ENCODE data around the gene PTPRO. TPM values are rescaled to one million over a fixed set of nuclear protein-coding genes. Genes with fewer than 3 reads are reported as not detected.

The PTPRO gene
- total RNA-seq, 4 donors from 2014 or later: 0.10 to 1.1 (median 0.32) TPM

DNA sequence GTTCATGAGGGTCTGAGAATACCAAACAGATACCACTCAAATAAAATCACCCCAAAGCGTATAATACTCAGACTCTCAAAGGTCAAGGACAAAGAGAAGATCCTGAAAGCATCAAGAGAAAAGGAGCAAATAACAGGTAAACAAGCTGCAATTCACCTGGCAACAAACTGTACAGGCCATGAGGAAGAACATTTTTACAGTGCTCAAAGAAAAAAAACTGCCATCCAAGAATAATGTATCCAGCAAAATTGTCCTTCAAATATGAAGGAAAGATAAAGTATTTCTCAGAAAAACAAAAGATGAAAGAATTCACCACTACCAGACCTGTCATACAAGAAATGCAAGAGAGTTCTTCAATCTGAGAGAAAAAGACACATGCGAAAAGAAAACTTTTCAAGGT lies 206.4 kb downstream of the PTPRO start:
- no peaks in the 10 kb centered on the region for H3K27me3 ChIP-seq
- no peaks in the 10 kb centered on the region for H3K36me3 ChIP-seq
- H3K4me1 ChIP-seq: no peaks in the 10 kb centered on the region
- no peaks in the 10 kb centered on the region for H3K9me3 ChIP-seq
- DNase-seq: no peak
- WGBS, 2 donors: 96 to 97% methylated on average over 2 of the region's 2 CpGs
- H3K27ac ChIP-seq: no peak overlapping the region
- intact Hi-C loops (cut with DNase I): no loop called here
- H3K4me3 ChIP-seq (replicated peaks in 1 of 3): no peak overlapping the region
- TF ChIP-seq, protein P1, sequence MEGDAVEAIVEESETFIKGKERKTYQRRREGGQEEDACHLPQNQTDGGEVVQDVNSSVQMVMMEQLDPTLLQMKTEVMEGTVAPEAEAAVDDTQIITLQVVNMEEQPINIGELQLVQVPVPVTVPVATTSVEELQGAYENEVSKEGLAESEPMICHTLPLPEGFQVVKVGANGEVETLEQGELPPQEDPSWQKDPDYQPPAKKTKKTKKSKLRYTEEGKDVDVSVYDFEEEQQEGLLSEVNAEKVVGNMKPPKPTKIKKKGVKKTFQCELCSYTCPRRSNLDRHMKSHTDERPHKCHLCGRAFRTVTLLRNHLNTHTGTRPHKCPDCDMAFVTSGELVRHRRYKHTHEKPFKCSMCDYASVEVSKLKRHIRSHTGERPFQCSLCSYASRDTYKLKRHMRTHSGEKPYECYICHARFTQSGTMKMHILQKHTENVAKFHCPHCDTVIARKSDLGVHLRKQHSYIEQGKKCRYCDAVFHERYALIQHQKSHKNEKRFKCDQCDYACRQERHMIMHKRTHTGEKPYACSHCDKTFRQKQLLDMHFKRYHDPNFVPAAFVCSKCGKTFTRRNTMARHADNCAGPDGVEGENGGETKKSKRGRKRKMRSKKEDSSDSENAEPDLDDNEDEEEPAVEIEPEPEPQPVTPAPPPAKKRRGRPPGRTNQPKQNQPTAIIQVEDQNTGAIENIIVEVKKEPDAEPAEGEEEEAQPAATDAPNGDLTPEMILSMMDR (IDR thresholded peaks at IDR 0.05): no peak
- TF ChIP-seq POLR2A (IDR thresholded peaks at IDR 0.05): no peak

DNA sequence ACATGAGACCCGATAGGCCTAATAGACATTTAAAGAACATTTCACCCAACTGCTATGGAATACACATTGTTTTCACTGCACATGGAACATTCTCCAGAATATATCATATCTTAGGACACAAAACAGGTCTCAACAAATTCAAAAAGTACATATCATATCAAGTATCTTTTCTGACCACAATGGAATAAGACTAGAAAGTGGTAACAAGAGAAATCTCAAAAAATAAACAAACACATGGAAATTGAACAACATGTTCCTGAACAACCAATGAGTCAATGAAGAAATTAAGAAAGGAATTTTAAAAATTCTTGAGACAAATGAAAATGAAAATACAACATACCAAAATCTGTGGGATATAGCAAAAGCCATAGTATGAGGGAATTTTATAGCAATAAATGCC lies 208.1 kb downstream of the PTPRO start:
- Histone ChIP-seq H3K4me1 (no peaks in the 10 kb centered on the region), H3K4me3 (replicated peaks in 1 of 3) (no peak overlapping the region), H3K9me3 (no peaks in the 10 kb centered on the region), H3K27ac (no peak overlapping the region), H3K36me3 (no peaks in the 10 kb centered on the region), H3K27me3 (no peaks in the 10 kb centered on the region)
- WGBS, 2 donors: 88 to 95% methylated on average over 1 of the region's 1 CpG
- TF ChIP-seq, protein P1 (IDR thresholded peaks at IDR 0.05): no peak
- TF ChIP-seq POLR2A (IDR thresholded peaks at IDR 0.05): no peak
- intact Hi-C loops (cut with DNase I): loop anchor here (10.0 kb wide), 1 partner anchor 54 kb away; no protein-coding TSS in a partner anchor
- no peak for DNase-seq

DNA sequence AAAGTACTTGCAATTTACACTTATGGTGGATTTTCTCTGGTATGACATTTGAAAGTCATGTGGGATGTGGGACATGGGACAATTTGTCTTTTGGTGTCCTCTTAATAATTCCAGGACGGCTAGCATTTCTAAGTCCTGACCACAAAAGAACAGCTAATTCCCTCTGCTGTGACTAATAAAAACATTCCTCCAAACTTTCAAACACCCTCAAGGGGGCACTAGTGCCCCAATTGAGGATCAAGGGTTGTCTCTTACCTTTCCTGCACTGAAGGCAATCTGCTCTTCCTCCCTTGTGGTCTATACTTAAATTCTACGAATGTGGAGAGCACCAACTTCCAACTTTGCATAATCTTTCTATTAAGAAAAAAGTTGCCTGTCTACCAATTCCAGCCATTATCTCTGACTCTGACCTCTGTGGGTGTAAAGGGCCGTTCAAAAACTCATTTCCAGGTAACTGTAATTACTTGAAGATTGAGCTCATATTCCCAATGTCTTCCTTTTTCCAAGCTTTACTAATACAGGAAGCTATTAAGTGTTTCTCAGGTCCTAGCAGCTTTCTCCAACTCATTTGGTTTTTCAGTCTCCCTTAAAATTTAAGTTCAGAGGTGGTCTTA lies 210.2 kb downstream of the PTPRO start:
- H3K4me1 ChIP-seq: no peaks in the 10 kb centered on the region
- H3K27ac ChIP-seq: no peak overlapping the region
- DNase-seq: peak in 1 of 2 donors; percentile 26
- intact Hi-C loops (cut with DNase I): loop anchor here (10.0 kb wide), 1 partner anchor 52 kb away; no protein-coding TSS in a partner anchor
- 39 to 46% methylated on average over 3 of the region's 3 CpGs for WGBS, 2 donors
- TF ChIP-seq, protein P1 (IDR thresholded peaks at IDR 0.05): peak in 4 of 6 experiments; percentile 37 to 64 (median 43)
- no peak for TF ChIP-seq POLR2A (IDR thresholded peaks at IDR 0.05)
- H3K4me3 ChIP-seq (replicated peaks in 1 of 3): no peak overlapping the region
- no peaks in the 10 kb centered on the region for H3K27me3 ChIP-seq
- H3K36me3 ChIP-seq: no peaks in the 10 kb centered on the region
- H3K9me3 ChIP-seq: no peaks in the 10 kb centered on the region

DNA sequence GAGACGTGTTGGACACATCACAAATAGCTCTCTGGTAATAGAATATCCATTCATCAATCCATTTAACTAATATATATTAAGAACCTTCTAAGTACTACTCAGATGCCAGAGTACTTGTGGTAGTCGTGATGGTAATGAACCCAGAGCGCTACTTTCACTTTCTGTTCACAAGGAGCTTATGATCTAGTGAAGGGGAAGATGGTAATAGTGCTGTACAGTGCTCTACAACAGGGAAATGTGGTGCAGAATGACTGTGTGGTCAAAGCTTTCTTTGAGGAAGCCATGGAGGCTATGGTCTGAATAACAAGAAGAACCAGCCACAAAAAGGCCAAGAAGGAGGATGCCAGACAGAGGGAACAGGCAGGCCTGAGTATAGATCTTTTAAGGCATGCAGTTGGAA lies 212.0 kb downstream of the PTPRO start:
- H3K4me3 ChIP-seq (replicated peaks in 1 of 3): no peak overlapping the region
- no peaks in the 10 kb centered on the region for H3K27me3 ChIP-seq
- intact Hi-C loops (cut with DNase I): loop anchor here (10.0 kb wide), 1 partner anchor 50 kb away; no protein-coding TSS in a partner anchor
- TF ChIP-seq, protein P1 (IDR thresholded peaks at IDR 0.05): no peak
- TF ChIP-seq POLR2A (IDR thresholded peaks at IDR 0.05): no peak
- H3K27ac ChIP-seq: no peak overlapping the region
- no peak for DNase-seq
- H3K36me3 ChIP-seq: no peaks in the 10 kb centered on the region
- WGBS, 2 donors: 76 to 77% methylated on average over 3 of the region's 3 CpGs
- no peaks in the 10 kb centered on the region for H3K9me3 ChIP-seq
- H3K4me1 ChIP-seq: peaks cover 0 to 6% of the 10 kb centered on the region in 2 donors

DNA sequence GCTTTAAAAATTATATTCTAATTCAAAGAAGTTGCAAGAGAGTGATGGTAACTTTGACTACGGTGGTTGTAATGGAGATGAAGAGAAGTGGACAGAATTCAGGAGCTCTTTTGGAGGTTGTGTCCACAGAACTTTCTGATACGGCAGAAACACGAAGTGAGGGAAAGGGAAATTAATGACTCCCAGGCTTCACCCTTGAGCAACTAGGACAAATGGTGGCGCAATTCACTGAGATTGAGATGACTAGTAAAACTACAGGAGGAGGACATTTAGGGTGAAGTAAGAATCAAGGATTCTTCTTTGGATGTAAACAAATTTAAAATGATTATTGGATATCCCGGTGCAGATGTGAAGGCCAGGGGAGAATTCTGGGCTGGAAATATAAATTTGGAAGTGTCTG lies 212.6 kb downstream of the PTPRO start:
- Histone ChIP-seq H3K27me3 (no peaks in the 10 kb centered on the region), H3K4me3 (replicated peaks in 1 of 3) (no peak overlapping the region), H3K9me3 (no peaks in the 10 kb centered on the region), H3K4me1 (peaks cover 0 to 6% of the 10 kb centered on the region in 2 donors), H3K36me3 (no peaks in the 10 kb centered on the region), H3K27ac (no peak overlapping the region)
- no peak for TF ChIP-seq POLR2A (IDR thresholded peaks at IDR 0.05)
- TF ChIP-seq, protein P1 (IDR thresholded peaks at IDR 0.05): no peak
- intact Hi-C loops (cut with DNase I): loop anchor here (10.0 kb wide), 1 partner anchor 50 kb away; no protein-coding TSS in a partner anchor
- no peak for DNase-seq
- WGBS, 2 donors: 83 to 85% methylated on average over 5 of the region's 5 CpGs
